ENCODE data around the gene KCND3.

- TF ChIP-seq CTCF (IDR thresholded peaks at IDR 0.05; ENCODE audit: low read depth, low read length, poor library complexity, severe bottlenecking) (no peak), EZH2phosphoT487 (IDR thresholded peaks at IDR 0.05; ENCODE audit: borderline replicate concordance, low read length) (no peak)
These were observed 55.2 kb downstream of the KCND3 start for GRCh38 chr1:111934106-111934852.
